ENCODE measurements around the gene PBX1.

The PBX1 gene

GRCh38 chr1:164863056-164863455 lies 304.1 kb downstream of the PBX1 start:
- peak; percentile 37 for DNase-seq (ENCODE audit: low spot score)

GRCh38 chr1:164864161-164864560 lies 305.2 kb downstream of the PBX1 start:
- DNase-seq (ENCODE audit: low spot score): no peak

GRCh38 chr1:164865385-164865784 lies 306.4 kb downstream of the PBX1 start:
- no peak for DNase-seq (ENCODE audit: low spot score)

- no peak for DNase-seq (ENCODE audit: low spot score)
Measured at GRCh38 chr1:164867590-164867989, 308.6 kb downstream of the PBX1 start.

GRCh38 chr1:164868990-164869389 lies 310.0 kb downstream of the PBX1 start:
- DNase-seq (ENCODE audit: low spot score): no peak

GRCh38 chr1:164875518-164875917 lies 316.5 kb downstream of the PBX1 start:
- DNase-seq (ENCODE audit: low spot score): no peak

GRCh38 chr1:164876398-164877116 lies 317.6 kb downstream of the PBX1 start:
- no peak for DNase-seq (ENCODE audit: low spot score)

GRCh38 chr1:164880199-164880598 lies 321.2 kb downstream of the PBX1 start:
- DNase-seq (ENCODE audit: low spot score): no peak

- DNase-seq (ENCODE audit: low spot score): peak; percentile 85
Measured at GRCh38 chr1:164880644-164881043, 321.7 kb downstream of the PBX1 start.

GRCh38 chr1:164885311-164885710 lies 326.3 kb downstream of the PBX1 start:
- DNase-seq (ENCODE audit: low spot score): no peak

GRCh38 chr1:164886101-164886500 lies 327.1 kb downstream of the PBX1 start:
- DNase-seq (ENCODE audit: low spot score): no peak

GRCh38 chr1:164891615-164892014 lies 332.6 kb downstream of the PBX1 start:
- DNase-seq (ENCODE audit: low spot score): no peak

GRCh38 chr1:164895026-164895912 lies 336.3 kb downstream of the PBX1 start:
- no peak for DNase-seq (ENCODE audit: low spot score)

- DNase-seq (ENCODE audit: low spot score): no peak
Measured at GRCh38 chr1:164901031-164901430, 342.0 kb downstream of the PBX1 start.

Small RNAs within 50 kb of the gene (small RNA-seq; reads per million reads assigned to genes)
- gene RF00017 (0 reads per million in 2 experiments), gene RF00019 (0 reads per million in 2 experiments), gene RNU6-171P (0 reads per million in 2 experiments)
